CD4-positive, alpha-beta T cell treated with Interleukin-2 at 100 ng/mL for 4 hours (primary cell): ENCODE results near the gene PGA4.
"Not testable (repeated sequence)": the region's sequence is repeated elsewhere in the genome, so short reads cannot be mapped to it uniquely, and the experiment has no call there.

ENCODE experiments used
- DNase-seq: peaks from one replicate; pipeline ENCODE4 v3.0.0-alpha.2; 2020; ENCODE audit warnings: low spot score

PGA4 gene

GRCh38 chr11:61222047-61222446, at the start of gene PGA4:
Gene PGA4 (plus strand): TSS chr11:61222347. CDS start chr11:61222401, 54 bp downstream.
- DNase-seq = not testable (repeated sequence)

GRCh38 chr11:61172356-61172755, 49.8 kb upstream of the PGA4 start:
- no peak for DNase-seq

DNA sequence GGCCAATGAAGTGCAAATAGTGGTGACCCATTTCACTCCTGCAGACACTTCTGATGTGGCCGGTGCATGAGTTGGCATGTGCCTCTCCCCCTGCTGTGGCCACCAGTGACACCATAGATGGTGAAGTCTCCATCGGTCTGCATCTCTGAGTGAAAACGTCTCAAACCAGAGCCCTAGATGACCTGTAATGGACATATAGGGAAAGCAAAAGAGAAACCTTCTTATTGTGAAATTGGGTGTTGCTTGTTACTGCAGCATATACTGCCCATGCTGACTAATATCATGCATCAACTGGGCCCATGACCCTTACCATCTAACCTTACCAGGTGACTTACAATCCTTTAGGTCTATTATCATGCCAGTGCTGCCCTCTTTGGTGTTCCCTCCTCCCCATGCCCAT, 49.3 kb upstream of the PGA4 start:
- no peak for DNase-seq

GRCh38 chr11:61173456-61173855, 48.7 kb upstream of the PGA4 start:
- DNase-seq = no peak

GRCh38 chr11:61174273-61174672, 47.9 kb upstream of the PGA4 start:
- no peak for DNase-seq

DNA sequence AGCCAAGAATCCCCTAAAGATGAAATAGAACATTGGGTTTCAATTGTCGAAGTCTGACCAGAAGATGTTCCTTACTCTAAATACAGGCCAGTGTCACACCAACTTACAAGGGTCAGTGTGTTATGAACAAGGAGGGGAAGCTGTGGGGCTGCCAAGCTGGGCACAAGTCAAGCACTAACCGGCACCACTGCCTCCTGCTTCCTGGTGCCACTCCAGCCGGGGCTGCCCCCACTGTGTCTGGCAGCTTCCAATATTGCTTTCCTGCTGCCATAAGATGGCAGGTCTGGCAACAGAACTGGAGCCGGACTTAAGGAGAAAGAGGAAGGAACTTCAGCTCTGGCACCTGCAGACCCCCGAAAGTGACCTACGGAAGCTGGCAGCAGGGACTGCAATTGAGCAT, 47.2 kb upstream of the PGA4 start:
- no peak for DNase-seq

DNA sequence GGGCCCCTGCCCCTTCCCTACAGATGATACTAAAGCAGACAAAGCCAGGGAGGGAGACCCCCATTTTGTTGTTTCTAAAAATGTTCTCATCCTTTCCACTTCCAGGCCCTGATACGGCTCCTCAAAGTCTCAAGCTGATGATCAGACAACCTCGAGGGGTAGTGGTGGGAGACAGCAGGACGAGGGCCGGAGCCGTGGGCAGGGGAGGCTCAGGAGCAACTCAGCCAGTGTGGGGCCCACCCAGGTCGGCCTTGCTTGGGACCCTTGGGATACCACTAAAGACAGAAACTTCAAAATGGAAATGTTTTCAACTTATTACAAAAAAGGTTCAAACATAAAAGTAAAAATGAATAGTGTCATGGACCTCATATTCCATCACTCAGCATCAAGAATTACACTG, 45.7 kb upstream of the PGA4 start:
- DNase-seq = no peak

DNA sequence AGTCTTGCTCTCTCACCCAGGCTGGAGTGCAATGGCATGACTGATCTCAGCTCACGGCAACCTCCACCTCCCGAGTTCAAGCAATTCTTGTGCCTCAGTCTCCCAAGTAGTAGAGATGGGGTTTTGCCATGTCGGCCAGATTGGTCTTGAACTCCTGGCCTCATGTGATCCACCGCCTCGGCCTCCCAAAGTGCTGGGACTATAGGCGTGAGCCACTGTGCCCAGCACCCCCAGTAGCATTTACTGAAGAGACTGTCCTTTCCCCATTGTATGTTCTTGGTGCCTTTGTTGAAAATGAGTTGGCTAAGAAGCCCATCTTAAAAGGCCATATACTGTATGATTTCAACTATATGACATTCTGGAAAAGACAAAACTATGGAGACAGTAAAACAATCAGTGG, 41.9 kb upstream of the PGA4 start:
- DNase-seq = not testable (repeated sequence)

- no peak for DNase-seq
Observed at GRCh38 chr11:61181489-61181888, 40.7 kb upstream of the PGA4 start.

DNA sequence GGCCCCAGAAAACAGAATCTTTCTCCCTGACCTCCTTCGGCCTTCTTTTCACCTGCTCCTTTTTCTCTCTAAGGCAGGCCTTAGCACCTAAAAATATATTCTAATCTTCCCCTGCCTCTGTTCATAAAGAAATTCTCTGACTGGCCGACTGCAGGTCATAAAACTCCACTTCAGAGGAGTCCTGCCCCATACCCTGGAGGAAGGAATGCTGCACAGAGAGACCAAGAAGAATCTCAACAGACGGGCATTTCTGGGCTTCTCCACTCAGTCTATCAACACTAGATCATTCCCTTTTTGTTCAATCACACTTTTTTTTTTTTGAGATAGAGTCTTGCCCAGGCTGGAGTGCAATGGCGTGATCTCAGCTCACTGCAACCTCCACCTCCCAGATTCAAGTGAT, 38.5 kb upstream of the PGA4 start:
- DNase-seq = no peak

DNA sequence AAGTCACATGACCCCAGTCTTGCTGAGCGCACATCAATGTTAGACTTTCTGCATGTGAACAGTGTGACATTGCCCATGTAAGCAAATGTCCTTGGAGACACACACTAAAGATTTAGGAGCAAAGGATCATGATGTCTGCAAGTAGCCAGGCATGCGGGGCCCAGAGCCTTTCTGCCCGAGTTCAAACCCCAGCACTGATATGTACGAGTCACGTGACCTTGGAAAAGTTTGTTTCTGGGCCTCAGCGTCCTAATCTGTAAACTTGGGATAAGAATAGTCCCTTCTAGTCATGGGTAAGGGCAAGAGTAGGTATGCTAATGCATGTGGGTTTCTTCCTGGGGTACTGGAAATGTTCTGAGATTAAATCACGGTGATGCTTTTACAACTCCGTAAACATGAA, 35.6 kb upstream of the PGA4 start:
- DNase-seq = no peak

DNA sequence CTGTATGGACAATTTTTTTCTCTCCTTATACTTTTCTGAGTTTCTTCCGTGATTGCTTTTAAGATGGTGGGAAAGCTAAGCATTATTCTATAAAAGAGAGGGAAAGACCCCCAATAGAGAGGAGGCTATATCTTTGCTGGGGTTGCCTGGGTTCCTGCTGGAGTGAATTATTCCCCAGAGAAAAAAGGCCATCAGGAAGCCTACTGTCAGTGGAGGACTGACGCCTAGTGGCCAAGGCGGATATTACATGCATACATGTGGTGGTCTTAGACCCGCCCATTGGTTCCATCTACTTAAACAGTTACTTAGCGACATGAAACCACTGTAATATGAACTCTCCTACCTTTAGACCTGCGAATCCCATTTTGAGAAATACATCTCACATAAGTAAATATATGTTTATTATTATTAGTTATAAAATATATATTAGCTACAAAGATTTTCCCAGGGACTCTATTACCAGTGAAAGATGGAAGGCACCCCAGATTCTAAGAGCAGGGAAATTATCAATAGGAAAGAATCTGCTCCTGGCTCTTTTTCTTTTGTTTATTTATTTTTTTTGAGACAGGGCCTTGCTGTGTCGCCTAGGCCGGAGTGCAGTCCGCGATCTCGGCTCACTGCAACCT, 34.5 kb upstream of the PGA4 start:
- peak; percentile 85 for DNase-seq

DNA sequence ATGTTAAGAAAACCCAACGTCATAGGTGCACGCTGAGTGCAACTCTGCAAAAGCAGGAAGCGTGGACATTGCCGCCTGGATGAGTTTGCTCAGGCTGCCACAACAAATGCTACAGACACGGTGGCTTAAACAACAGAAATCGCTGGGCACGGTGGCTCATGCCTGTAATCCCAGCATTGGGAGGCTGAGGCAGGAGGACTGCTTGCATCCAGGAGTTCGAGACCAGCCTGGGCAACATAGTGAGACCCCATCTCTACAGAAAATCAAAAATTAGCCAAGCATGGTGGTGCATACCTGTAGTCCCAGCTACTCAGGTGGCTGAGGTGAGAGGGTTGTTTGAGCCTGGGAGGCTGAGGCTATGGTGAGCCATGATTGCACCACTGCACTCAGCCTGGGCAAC, 32.2 kb upstream of the PGA4 start:
- DNase-seq = no peak

DNA sequence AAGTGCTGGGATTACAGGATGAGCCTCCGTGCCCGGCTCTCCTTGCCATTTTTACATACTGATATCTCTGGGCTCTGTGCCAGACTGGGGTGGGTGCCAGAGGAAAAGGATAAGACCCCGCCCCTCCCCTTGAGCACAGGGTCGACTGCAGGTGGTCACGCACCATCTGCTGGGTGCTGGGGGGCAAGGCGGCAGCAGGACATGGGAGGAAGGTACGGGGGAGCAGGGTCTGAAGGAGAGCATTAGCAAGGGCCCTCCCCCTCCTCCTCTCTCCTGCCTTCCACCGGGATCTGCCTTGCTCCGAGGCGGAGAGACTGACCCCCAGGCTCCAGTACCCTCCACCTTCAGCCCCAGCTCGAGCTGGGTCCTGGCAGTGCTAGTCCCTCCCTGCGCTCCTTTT, 28.6 kb upstream of the PGA4 start:
- DNase-seq = no peak

- no peak for DNase-seq
Observed at GRCh38 chr11:61194169-61194671, 27.9 kb upstream of the PGA4 start.

DNA sequence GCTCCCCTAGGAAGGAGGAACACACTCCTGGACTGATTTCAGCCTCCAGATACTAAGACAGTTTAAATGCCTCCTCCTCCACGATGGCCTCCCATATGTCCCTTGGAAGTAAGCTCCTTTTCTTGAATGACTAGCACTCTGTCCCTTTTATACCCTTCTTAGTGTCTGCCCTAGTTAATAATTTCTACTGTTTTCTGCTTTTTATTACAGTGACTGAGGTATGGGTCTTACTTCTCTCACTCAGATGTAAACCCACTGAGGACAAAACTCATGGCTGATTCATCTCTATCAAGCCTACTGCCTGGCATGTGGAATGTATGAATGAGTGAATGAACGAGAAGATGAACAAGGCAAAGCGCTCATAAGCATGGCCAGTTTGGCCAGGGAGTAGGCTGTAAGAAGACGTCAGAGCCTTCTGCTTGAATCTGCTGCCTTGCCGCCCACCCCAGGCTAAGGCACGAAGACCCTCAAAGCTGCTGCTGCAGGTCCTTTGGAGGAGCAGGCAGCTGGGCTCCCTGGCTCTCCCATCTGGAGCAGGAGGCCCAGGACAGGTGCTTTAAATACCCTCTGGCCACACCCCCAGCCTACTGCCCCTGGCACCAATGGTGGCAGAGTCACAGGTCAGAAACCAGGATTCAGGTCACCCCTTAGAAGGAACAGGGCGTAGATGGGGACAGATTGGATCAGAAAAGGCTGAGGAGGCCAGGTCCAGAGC, 27.0 kb upstream of the PGA4 start:
- no peak for DNase-seq

DNA sequence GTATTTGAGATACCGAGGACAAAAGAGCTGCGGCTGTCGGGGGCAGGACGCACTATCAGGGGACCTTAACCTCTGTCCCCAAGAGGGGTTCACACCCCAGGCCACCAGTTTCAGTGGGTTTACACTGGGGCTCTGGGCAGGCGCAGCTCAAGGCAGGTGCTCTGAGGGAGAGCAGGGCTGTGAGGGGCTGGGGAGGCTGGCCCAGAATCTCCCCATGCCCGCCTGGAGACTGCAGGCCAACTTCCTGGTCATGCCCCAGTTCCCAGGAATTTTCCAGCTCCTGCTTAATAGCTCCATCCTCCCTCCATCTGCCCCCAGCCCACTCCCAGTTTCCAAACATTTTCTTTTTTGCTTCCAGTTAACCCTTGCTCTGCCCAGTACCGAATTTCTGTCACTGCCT, 26.4 kb upstream of the PGA4 start:
- DNase-seq = no peak

DNA sequence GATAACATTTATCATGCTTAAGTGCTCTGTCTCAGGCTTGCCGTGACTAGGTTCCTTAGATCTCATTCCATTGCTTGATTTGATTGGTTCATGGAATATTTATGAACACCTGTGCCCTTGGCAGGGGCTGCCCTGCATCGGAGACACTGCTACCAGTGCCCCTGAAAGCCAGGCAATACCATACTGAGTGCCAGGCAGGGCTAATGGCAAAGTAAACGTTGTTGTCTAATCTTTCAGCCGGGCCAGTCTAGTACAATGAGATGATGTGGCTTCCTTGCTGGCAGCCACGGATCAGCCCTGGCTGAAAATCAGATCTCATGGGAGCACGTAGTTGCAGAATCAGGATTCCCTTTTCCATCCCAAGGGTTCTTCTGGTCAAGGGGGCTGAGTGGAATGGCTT, 23.8 kb upstream of the PGA4 start:
- DNase-seq = no peak

- no peak for DNase-seq
Observed at GRCh38 chr11:61198948-61199523, 23.1 kb upstream of the PGA4 start.

- no peak for DNase-seq
Observed at GRCh38 chr11:61201476-61201875, 20.7 kb upstream of the PGA4 start.

GRCh38 chr11:61202950-61203746, 19.0 kb upstream of the PGA4 start, which contains the start of gene PGA3:
Gene PGA3 (plus strand): TSS chr11:61203515. CDS start chr11:61203565, 50 bp downstream.
- not testable (repeated sequence) for DNase-seq

GRCh38 chr11:61203873-61204272, 18.3 kb upstream of the PGA4 start:
- not testable (repeated sequence) for DNase-seq
